Measurements from ENCODE around the gene ZDHHC11.

DNA sequence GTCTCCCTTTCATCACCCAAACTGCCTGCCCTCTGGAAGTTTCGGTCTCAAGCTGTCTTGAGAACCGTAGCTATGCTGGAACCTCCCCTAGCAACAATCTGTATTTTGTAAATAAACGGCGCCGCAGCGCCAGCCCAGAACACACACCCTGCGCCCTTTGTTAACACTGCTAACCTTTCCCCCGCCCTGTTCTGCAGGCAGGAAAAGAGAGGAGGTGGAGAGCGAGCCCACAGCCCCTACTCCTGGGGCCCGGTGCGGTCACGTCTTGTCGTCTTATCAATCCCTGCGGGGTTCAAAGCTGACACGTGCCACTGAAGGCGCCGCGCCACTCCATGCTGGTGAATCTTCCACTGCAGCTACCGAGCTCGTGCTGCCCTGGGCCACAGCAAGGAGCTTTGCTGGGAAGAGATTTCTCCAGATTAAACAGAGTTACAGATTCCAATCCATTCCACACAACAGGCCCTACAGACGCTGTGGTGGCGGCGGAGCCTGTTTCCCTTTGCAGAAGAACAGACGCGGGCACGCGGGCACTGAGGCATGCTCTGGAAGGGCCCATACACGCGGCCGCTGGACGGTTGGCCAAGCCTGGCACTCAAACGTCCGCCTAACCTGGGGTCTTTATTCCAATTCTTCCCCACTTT, 91.6 kb downstream of the ZDHHC11 start:
- TF ChIP-seq, protein P1, sequence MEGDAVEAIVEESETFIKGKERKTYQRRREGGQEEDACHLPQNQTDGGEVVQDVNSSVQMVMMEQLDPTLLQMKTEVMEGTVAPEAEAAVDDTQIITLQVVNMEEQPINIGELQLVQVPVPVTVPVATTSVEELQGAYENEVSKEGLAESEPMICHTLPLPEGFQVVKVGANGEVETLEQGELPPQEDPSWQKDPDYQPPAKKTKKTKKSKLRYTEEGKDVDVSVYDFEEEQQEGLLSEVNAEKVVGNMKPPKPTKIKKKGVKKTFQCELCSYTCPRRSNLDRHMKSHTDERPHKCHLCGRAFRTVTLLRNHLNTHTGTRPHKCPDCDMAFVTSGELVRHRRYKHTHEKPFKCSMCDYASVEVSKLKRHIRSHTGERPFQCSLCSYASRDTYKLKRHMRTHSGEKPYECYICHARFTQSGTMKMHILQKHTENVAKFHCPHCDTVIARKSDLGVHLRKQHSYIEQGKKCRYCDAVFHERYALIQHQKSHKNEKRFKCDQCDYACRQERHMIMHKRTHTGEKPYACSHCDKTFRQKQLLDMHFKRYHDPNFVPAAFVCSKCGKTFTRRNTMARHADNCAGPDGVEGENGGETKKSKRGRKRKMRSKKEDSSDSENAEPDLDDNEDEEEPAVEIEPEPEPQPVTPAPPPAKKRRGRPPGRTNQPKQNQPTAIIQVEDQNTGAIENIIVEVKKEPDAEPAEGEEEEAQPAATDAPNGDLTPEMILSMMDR (conservative IDR thresholded peaks at IDR 0.05): no peak
- TF ChIP-seq ZFX (IDR thresholded peaks at IDR 0.05): no peak

Measured in C4-2B (cell line).